GM12878 (cell line): ENCODE measurements around the gene DDO. TPM values are rescaled to one million over a fixed set of nuclear protein-coding genes. Genes with fewer than 3 reads are reported as not detected.

ENCODE experiments used
- ATAC-seq: fragments of 200-7000 bp; cut with Tn5 transposase; 3 replicates; pipeline ENCODE4 v1.9.1; 2020; ENCODE audit warnings: mild to moderate bottlenecking, moderate library complexity
- BruUV-seq: library from RNA; stranded (reverse); fragments of 400-500 nt; replicated peaks from 2 replicates; lab custom pipeline; 2021; lab: Mats Ljungman, UMichigan
- CTCF ChIA-PET: fragments of 300-600 bp; sonication (Branson Sonifier 250); formaldehyde crosslinking; extraction: SDS; loops from one replicate; lab custom pipeline; 2021; ENCODE audit warnings: inconsistent platforms; lab: Yijun Ruan, JAX
- POLR2A ChIA-PET: fragments of 350-600 bp; formaldehyde crosslinking; extraction: SDS; loops from one replicate; lab custom pipeline; 2021; ENCODE audit warnings: inconsistent platforms; lab: Charles Lee
- RAD21 ChIA-PET: fragments of 300-600 bp; sonication (Branson Sonifier 250); formaldehyde crosslinking; loops from one replicate; lab custom pipeline; 2023; ENCODE audit warnings: antibody characterized with exemption; ENCODE audit not compliant: unreplicated experiment; lab: Charles Lee
- SMC1A ChIA-PET: fragments of 300-600 bp; sonication (Branson Sonifier 250); formaldehyde crosslinking; loops from one replicate; lab custom pipeline; 2023; ENCODE audit not compliant: unreplicated experiment, uncharacterized antibody; lab: Charles Lee
- DNase-seq: peaks from one replicate; pipeline ENCODE4 v3.0.0-alpha.2; 2011; ENCODE audit warnings: low read depth, low spot score
- FAIRE-seq: peaks from 3 replicates; lab custom pipeline; 2011; peaks lifted over from hg19 to GRCh38; lab: Jason Lieb, UNC
- H2AFZ ChIP-seq: 2 replicates; pipeline ENCODE4 v1.6.0; 2011; ENCODE audit warnings: low read depth, low read length, control low read depth; ENCODE audit not compliant: control insufficient read depth
- H3K27ac ChIP-seq: 2 replicates; pipeline ENCODE4 v1.5.1; 2011; ENCODE audit warnings: control low read depth; ENCODE audit not compliant: control insufficient read depth, insufficient read depth
- H3K27me3 ChIP-seq, 2 experiments: replicated peaks in 1 of 2; 2 replicates each; pipeline versions ENCODE4 v1.6.0 to v1.6.1; 2011; ENCODE audit warnings: low read length in 1 of 2; ENCODE audit not compliant: control insufficient read depth in 2 of 2, insufficient read depth in 2 of 2
- H3K36me3 ChIP-seq, 2 experiments: 2 replicates each; pipeline ENCODE4 v1.5.1; 2011; ENCODE audit warnings: low read length in 1 of 2; ENCODE audit not compliant: control insufficient read depth in 2 of 2, insufficient read depth in 2 of 2
- H3K4me1 ChIP-seq: 2 replicates; pipeline ENCODE4 v1.6.1; 2011; ENCODE audit warnings: mild to moderate bottlenecking, low read length, moderate library complexity, mixed read lengths; ENCODE audit not compliant: control insufficient read depth, insufficient read depth
- H3K4me2 ChIP-seq: 2 replicates; pipeline ENCODE4 v1.6.0; 2011; ENCODE audit warnings: control low read depth; ENCODE audit not compliant: control insufficient read depth, insufficient read depth
- H3K4me3 ChIP-seq: fragments of 200-600 bp; sonication (generic); 2 replicates; pipeline ENCODE4 v1.5.1; 2016
- H3K79me2 ChIP-seq: 2 replicates; pipeline ENCODE4 v1.6.0; 2011; ENCODE audit warnings: low read length; ENCODE audit not compliant: control insufficient read depth, insufficient read depth
- H3K9ac ChIP-seq: 2 replicates; pipeline ENCODE4 v1.8.0; 2011; ENCODE audit warnings: low read length, control low read depth, mixed read lengths; ENCODE audit not compliant: control insufficient read depth, insufficient read depth
- H3K9me3 ChIP-seq: replicated peaks from 3 replicates; pipeline ENCODE4 v1.5.1; 2011; ENCODE audit warnings: mild to moderate bottlenecking, low read length; ENCODE audit not compliant: control insufficient read depth, insufficient read depth
- H4K20me1 ChIP-seq: 2 replicates; pipeline ENCODE4 v1.6.0; 2011; ENCODE audit not compliant: control insufficient read depth, insufficient read depth
- ASH2L ChIP-seq: fragments of 300-600, 200-600 bp; sonication (generic); IDR thresholded peaks from 2 replicates; pipeline ENCODE4 v1.6.1; 2017; ENCODE audit warnings: low read depth, mild to moderate bottlenecking, borderline replicate concordance
- ATF2 ChIP-seq: IDR thresholded peaks from 2 replicates; pipeline ENCODE4 v1.6.1; 2012; ENCODE audit warnings: low read length, inconsistent platforms
- BMI1 ChIP-seq: fragments of 450-650 bp; IDR thresholded peaks from 2 replicates; pipeline ENCODE4 v1.6.1; 2016; ENCODE audit warnings: mild to moderate bottlenecking, moderate library complexity, borderline replicate concordance
- CBFB ChIP-seq: IDR thresholded peaks from 2 replicates; pipeline ENCODE4 v1.6.1; 2016; ENCODE audit warnings: antibody characterized with exemption, low read depth
- CEBPB ChIP-seq, 2 experiments: fragments of 150-350 bp in 1 of 2; IDR thresholded peaks; 2 replicates each; pipeline ENCODE4 v1.6.1; 2012 to 2014; ENCODE audit warnings: low read depth in 2 of 2, low read length in 2 of 2, borderline replicate concordance in 1 of 2, inconsistent platforms in 1 of 2
- CHD4 ChIP-seq: fragments of 200-600 bp; sonication (generic); IDR thresholded peaks from 2 replicates; pipeline ENCODE4 v1.6.1; 2016; ENCODE audit warnings: mild to moderate bottlenecking
- CREM ChIP-seq: IDR thresholded peaks from 2 replicates; pipeline ENCODE4 v1.6.1; 2014; ENCODE audit warnings: antibody characterized with exemption, low read depth
- IRF5 ChIP-seq: fragments of 450-650 bp; IDR thresholded peaks from 2 replicates; pipeline ENCODE4 v1.6.1; 2017; ENCODE audit warnings: borderline replicate concordance
- MEF2B ChIP-seq: fragments of 450-650 bp; IDR thresholded peaks from 2 replicates; pipeline ENCODE4 v1.6.1; 2018; ENCODE audit warnings: mild to moderate bottlenecking, moderate library complexity; ENCODE audit not compliant: partially characterized antibody, poor library complexity, severe bottlenecking
- NFIC ChIP-seq: IDR thresholded peaks from 2 replicates; pipeline ENCODE4 v1.6.1; 2012; ENCODE audit warnings: low read depth, mild to moderate bottlenecking, inconsistent platforms, low read length, moderate library complexity
- NFYA ChIP-seq: IDR thresholded peaks from 2 replicates; pipeline ENCODE4 v1.6.1; 2011; ENCODE audit warnings: low read depth, mild to moderate bottlenecking, low read length, improper control_type of control experiment, borderline replicate concordance
- POLR2AphosphoS5 ChIP-seq: IDR thresholded peaks from 2 replicates; pipeline ENCODE4 v1.6.1; 2011; ENCODE audit warnings: mild to moderate bottlenecking, low read length, inconsistent platforms
- RAD51 ChIP-seq: fragments of 450-650 bp; IDR thresholded peaks from 2 replicates; pipeline ENCODE4 v1.6.1; 2016; ENCODE audit warnings: moderate library complexity, mild to moderate bottlenecking, inconsistent platforms
- RB1 ChIP-seq: fragments of 450-650 bp; formaldehyde crosslinking; IDR thresholded peaks from 2 replicates; pipeline ENCODE4 v1.6.1; 2017; ENCODE audit warnings: mild to moderate bottlenecking, borderline replicate concordance
- SMAD5 ChIP-seq: IDR thresholded peaks from 2 replicates; pipeline ENCODE4 v1.6.1; 2016; ENCODE audit warnings: antibody characterized with exemption, low read depth
- TAF1 ChIP-seq: IDR thresholded peaks from 2 replicates; pipeline ENCODE4 v1.6.1; 2011; ENCODE audit warnings: mild to moderate bottlenecking, low read depth, low read length, borderline replicate concordance
- TBL1XR1 ChIP-seq: IDR thresholded peaks from 2 replicates; pipeline ENCODE4 v1.6.1; 2012; ENCODE audit warnings: low read depth, low read length, improper control_type of control experiment
- YY1 ChIP-seq: IDR thresholded peaks from 2 replicates; pipeline ENCODE4 v1.6.1; 2011; ENCODE audit warnings: low read depth, mild to moderate bottlenecking, low read length
- ZSCAN29 ChIP-seq: fragments of 450-650 bp; IDR thresholded peaks from 2 replicates; pipeline ENCODE4 v1.6.1; 2017; ENCODE audit warnings: mild to moderate bottlenecking, moderate library complexity
- WGBS: methylation state at CpG from one replicate; pipeline ENCODE4 v1.1.6; 2016; ENCODE audit warnings: low lambda C conversion rate; ENCODE audit not compliant: insufficient replicate concordance, insufficient coverage; ENCODE audit errors: missing lambda C conversion rate; 5-methylcytosine and 5-hydroxymethylcytosine counted together
- in situ Hi-C: fragments of 300-500 bp; cut with MboI; formaldehyde crosslinking; loops from 9 replicates; pipeline ENCODE4 v1.14.3; 2018; ENCODE audit warnings: mixed read lengths
- intact Hi-C: fragments of 100-400 bp; cut with micrococcal nuclease; formaldehyde crosslinking; loops from one replicate; pipeline ENCODE4 v1.14.2; 2022; ENCODE audit not compliant: unreplicated experiment
- polyA plus RNA-seq, 11 experiments: library from polyadenylated mRNA; depleted of rRNA in 4 of 11; unstranded in 6 of 11; stranded (reverse) in 5 of 11; fragments of >200 nt; fragmentation: Nextera tagmentation in 4 of 11; fragmentation: Illumina TruSeq in 1 of 11; extraction: Ambion mirVana in 4 of 11; extraction: Trizol in 1 of 11; gene quantifications; 1 replicate in 1 of 11; 2 replicates in 10 of 11; pipeline versions ENCODE4 v1.2.1 to v1.2.3, GENCODE V29; 2011 to 2016; ENCODE audit warnings: inconsistent platforms in 2 of 11, missing spikeins in 2 of 11, low read depth in 1 of 11
- total RNA-seq, 4 experiments: library from RNA; depleted of rRNA in 3 of 4; stranded (reverse); fragments of >200 nt in 3 of 4; fragmentation: Illumina TruSeq in 1 of 4; extraction: Trizol in 1 of 4; gene quantifications; 2 replicates each; pipeline versions ENCODE4 v1.2.1 to v1.2.3, GENCODE V29; 2013 to 2021

The DDO gene
- total and polyA plus RNA-seq, 10 of the 15 experiments (the other 5 are each of a cell fraction or from before 2014, with no cell fraction given): 0.04 to 0.14 (median 0.09) TPM; not detected in 6

- Histone ChIP-seq H3K27me3 (no peaks in the 10 kb centered on the region), H3K4me1 (no peaks in the 10 kb centered on the region), H3K36me3 (no peaks in the 10 kb centered on the region), H4K20me1 (no peaks in the 10 kb centered on the region), H3K27ac (no peak overlapping the region), H3K79me2 (no peaks in the 10 kb centered on the region), H2AFZ (no peak overlapping the region), H3K4me3 (no peak overlapping the region), H3K9ac (no peak overlapping the region), H3K4me2 (no peak overlapping the region), H3K9me3 (no peaks in the 10 kb centered on the region)
- POLR2A ChIA-PET: no interaction called here
- DNase-seq (no peak), ATAC-seq (no peak), FAIRE-seq (no peak)
- TF ChIP-seq TBL1XR1 (no peak), TAF1 (no peak), RB1 (no peak), NFYA (no peak), ZSCAN29 (no peak), CEBPB (IDR thresholded peaks at IDR 0.05; ENCODE audit: borderline replicate concordance in 1 of 2, low read depth in 2 of 2, low read length in 2 of 2) (no peak), ASH2L (no peak), BMI1 (no peak), IRF5 (no peak), NFIC (no peak), MEF2B (no peak), ATF2 (no peak), SMAD5 (no peak), POLR2AphosphoS5 (no peak), CREM (no peak), RAD51 (no peak), YY1 (no peak), CHD4 (no peak), CBFB (no peak)
- in situ Hi-C loops (loop anchor here (5.0 kb wide), 1 partner anchor 336 kb away; no protein-coding TSS in a partner anchor), intact Hi-C loops (no loop called here)
- RAD21 ChIA-PET: no interaction called here
- CTCF ChIA-PET: interaction anchor here (1.1 to 7.1 kb wide), 4 partner anchors 210 to 774 kb away, joined by 3 to 98 read pairs (median 40); partner anchors contain the start of genes CDC40 and WASF1
- 35% methylated on average over 2 of the region's 2 CpGs for WGBS
- BruUV-seq: no TSS peak
- SMC1A ChIA-PET: interaction anchor here (1.5 to 5.5 kb wide), 3 partner anchors 8 to 351 kb away, joined by 3 to 33 read pairs (median 6); no protein-coding TSS in a partner anchor
Measured at GRCh38 chr6:110387986-110388385, 27.4 kb downstream of the DDO start.
